Upper lobe of left lung (tissue), 4 donors: ENCODE results near the gene JCHAIN.
"Not testable (repeated sequence)": the region's sequence is repeated elsewhere in the genome, so short reads cannot be mapped to it uniquely, and the experiment has no call there.

ENCODE experiments used
- EP300 ChIP-seq, 4 donors: sonication (generic); formaldehyde crosslinking; IDR thresholded peaks; one replicate each; pipeline ENCODE4 v1.5.1; 2017; ENCODE audit warnings: antibody characterized with exemption in 4 of 4, control low read depth in 2 of 4
- POLR2A ChIP-seq, 4 donors: fragments of 450-650 bp; IDR thresholded peaks; one replicate each; pipeline ENCODE4 v1.5.1; 2016 to 2017; ENCODE audit warnings: antibody characterized with exemption in 4 of 4, mild to moderate bottlenecking in 2 of 4
- POLR2AphosphoS5 ChIP-seq, 2 donors: sonication (generic); formaldehyde crosslinking; IDR thresholded peaks; one replicate each; pipeline ENCODE4 v1.5.1; 2017; ENCODE audit warnings: antibody characterized with exemption in 2 of 2
- TF ChIP-seq, protein P1 (sequence below), 6 experiments: fragments of 450-650 bp in 4 of 6; fragments of 200-600 bp in 2 of 6; sonication (generic) in 2 of 6; IDR thresholded peaks; one replicate each; pipeline ENCODE4 v1.5.1; 2016 to 2019; ENCODE audit warnings: antibody characterized with exemption in 6 of 6

DNA sequence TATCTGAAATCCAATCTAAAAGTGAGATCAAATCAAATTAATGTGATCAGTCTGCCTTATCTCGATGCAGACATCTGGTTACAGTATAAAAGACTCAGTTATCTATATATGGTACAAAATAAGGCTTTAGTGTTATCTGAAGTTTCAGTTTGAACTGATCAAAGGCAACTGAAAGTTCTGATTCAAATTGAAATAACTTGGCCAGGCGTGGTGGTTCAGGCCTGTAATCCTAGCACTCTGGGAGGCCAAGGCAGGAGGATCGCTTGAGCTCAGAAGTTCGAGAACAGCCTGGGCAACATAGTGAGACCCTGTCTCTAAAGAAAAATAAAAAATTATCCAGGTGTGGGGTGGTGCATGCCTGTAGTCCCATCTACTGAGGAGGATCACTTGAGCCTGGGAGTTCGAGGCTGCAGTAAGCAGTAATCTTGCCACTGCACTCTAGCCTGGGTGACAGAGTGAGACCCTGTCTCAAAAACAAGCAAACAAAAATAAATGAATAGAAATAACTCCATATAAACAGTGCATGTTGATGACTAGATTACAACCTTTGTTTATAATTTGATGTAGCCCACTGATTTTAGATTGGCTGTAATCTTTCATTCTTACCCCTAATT lies 4.9 kb downstream of the JCHAIN start:
- TF ChIP-seq, protein P1, sequence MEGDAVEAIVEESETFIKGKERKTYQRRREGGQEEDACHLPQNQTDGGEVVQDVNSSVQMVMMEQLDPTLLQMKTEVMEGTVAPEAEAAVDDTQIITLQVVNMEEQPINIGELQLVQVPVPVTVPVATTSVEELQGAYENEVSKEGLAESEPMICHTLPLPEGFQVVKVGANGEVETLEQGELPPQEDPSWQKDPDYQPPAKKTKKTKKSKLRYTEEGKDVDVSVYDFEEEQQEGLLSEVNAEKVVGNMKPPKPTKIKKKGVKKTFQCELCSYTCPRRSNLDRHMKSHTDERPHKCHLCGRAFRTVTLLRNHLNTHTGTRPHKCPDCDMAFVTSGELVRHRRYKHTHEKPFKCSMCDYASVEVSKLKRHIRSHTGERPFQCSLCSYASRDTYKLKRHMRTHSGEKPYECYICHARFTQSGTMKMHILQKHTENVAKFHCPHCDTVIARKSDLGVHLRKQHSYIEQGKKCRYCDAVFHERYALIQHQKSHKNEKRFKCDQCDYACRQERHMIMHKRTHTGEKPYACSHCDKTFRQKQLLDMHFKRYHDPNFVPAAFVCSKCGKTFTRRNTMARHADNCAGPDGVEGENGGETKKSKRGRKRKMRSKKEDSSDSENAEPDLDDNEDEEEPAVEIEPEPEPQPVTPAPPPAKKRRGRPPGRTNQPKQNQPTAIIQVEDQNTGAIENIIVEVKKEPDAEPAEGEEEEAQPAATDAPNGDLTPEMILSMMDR (IDR thresholded peaks at IDR 0.05), result not testable (repeated sequence)
- TF ChIP-seq POLR2A, POLR2AphosphoS5, EP300 (IDR thresholded peaks at IDR 0.05): not testable (repeated sequence)
